Measurements from ENCODE around the gene STPG2.

DNA sequence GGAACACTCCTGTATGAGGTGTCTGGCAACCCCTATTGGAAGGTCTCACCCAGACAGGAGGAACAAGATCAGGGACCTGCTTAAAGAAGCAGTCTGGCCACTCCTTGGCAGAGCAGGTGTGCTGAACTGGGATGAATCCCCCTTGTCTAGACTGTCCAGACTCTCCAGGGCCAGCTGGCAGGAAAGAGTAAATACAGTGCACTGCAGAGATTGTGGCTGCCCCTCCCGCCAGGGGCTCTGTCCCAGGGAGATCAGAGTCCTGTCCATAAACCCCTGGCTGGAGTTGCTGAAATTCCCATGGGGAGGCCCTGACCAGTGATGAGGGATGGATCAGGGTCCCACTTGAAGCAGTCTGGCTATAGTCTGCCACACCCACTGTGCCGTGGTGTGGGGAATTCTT is 17.7 kb downstream of the STPG2 start:
- TF ChIP-seq, protein P1, sequence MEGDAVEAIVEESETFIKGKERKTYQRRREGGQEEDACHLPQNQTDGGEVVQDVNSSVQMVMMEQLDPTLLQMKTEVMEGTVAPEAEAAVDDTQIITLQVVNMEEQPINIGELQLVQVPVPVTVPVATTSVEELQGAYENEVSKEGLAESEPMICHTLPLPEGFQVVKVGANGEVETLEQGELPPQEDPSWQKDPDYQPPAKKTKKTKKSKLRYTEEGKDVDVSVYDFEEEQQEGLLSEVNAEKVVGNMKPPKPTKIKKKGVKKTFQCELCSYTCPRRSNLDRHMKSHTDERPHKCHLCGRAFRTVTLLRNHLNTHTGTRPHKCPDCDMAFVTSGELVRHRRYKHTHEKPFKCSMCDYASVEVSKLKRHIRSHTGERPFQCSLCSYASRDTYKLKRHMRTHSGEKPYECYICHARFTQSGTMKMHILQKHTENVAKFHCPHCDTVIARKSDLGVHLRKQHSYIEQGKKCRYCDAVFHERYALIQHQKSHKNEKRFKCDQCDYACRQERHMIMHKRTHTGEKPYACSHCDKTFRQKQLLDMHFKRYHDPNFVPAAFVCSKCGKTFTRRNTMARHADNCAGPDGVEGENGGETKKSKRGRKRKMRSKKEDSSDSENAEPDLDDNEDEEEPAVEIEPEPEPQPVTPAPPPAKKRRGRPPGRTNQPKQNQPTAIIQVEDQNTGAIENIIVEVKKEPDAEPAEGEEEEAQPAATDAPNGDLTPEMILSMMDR (conservative IDR thresholded peaks at IDR 0.05; ENCODE audit: low read length), result no peak
- TF ChIP-seq EZH2phosphoT487 (IDR thresholded peaks at IDR 0.05; ENCODE audit: borderline replicate concordance, low read depth, low read length), result no peak
